IMR-90 (cell line): Measurements from ENCODE around the gene SPART. TPM values are rescaled to one million over a fixed set of nuclear protein-coding genes. Genes with fewer than 3 reads are reported as not detected.

Experiments used
- ATAC-seq: fragments of 200-7000 bp; cut with Tn5 transposase; 2 replicates; pipeline ENCODE4 v1.9.1; 2020; ENCODE audit warnings: low read depth, mild to moderate bottlenecking, moderate library complexity
- BruUV-seq: library from RNA; stranded (reverse); fragments of 400-500 nt; replicated peaks from 2 replicates; lab custom pipeline; 2021; lab: Mats Ljungman, UMichigan
- CTCF ChIA-PET: fragments of 300-600 bp; formaldehyde crosslinking; extraction: SDS; loops from one replicate; lab custom pipeline; 2021; ENCODE audit warnings: antibody characterized with exemption; lab: Yijun Ruan, JAX
- POLR2A ChIA-PET: fragments of 300-600 bp; sonication (Branson Sonifier 250); formaldehyde crosslinking; loops from one replicate; lab custom pipeline; 2022; ENCODE audit warnings: antibody characterized with exemption; ENCODE audit not compliant: unreplicated experiment; lab: Charles Lee
- DNase-seq: peaks from one replicate; pipeline ENCODE4 v3.0.0; 2013
- H2AFZ ChIP-seq: replicated peaks from 2 replicates; pipeline ENCODE3; 2013; ENCODE audit warnings: low read length, mild to moderate bottlenecking; ENCODE audit not compliant: poor library complexity
- H2AK5ac ChIP-seq: 2 replicates; pipeline ENCODE4 v1.6.1; 2013; ENCODE audit warnings: low read depth, low read length, inconsistent platforms
- H2AK9ac ChIP-seq: replicated peaks from 2 replicates; pipeline ENCODE3; 2013; ENCODE audit warnings: mild to moderate bottlenecking, low read depth, low read length, moderate library complexity; ENCODE audit not compliant: poor library complexity
- H2BK120ac ChIP-seq: 2 replicates; pipeline ENCODE4 v1.6.1; 2013; ENCODE audit warnings: low read depth, low read length, inconsistent platforms
- H2BK15ac ChIP-seq: 3 replicates; pipeline ENCODE4 v1.6.1; 2013; ENCODE audit warnings: low read depth, low read length, inconsistent platforms
- H2BK20ac ChIP-seq: 2 replicates; pipeline ENCODE4 v1.6.1; 2013; ENCODE audit warnings: low read depth, mild to moderate bottlenecking, inconsistent platforms, low read length, moderate library complexity
- H2BK5ac ChIP-seq: 2 replicates; pipeline ENCODE4 v1.6.1; 2013; ENCODE audit warnings: mild to moderate bottlenecking, low read depth, low read length, inconsistent platforms; ENCODE audit not compliant: poor library complexity, severe bottlenecking
- H3K14ac ChIP-seq: replicated peaks from 2 replicates; pipeline ENCODE4 v1.6.1; 2013; ENCODE audit warnings: low read depth, low read length, inconsistent platforms
- H3K18ac ChIP-seq: 2 replicates; pipeline ENCODE4 v1.6.1; 2013; ENCODE audit warnings: low read depth, low read length, control low read depth
- H3K23ac ChIP-seq: 2 replicates; pipeline ENCODE4 v1.6.1; 2013; ENCODE audit warnings: low read depth, low read length, inconsistent platforms
- H3K27ac ChIP-seq: 2 replicates; pipeline ENCODE4 v1.5.1; 2013; ENCODE audit warnings: mild to moderate bottlenecking, control low read depth, low read length; ENCODE audit not compliant: insufficient read depth
- H3K27me3 ChIP-seq: 2 replicates; pipeline ENCODE4 v1.6.1; 2013; ENCODE audit warnings: low read length; ENCODE audit not compliant: control insufficient read depth, insufficient read depth
- H3K36me3 ChIP-seq: 2 replicates; pipeline ENCODE4 v1.6.1; 2013; ENCODE audit warnings: low read length, mixed read lengths; ENCODE audit not compliant: control insufficient read depth, insufficient read depth
- H3K4ac ChIP-seq: 2 replicates; pipeline ENCODE4 v1.6.1; 2013; ENCODE audit warnings: low read depth, low read length, inconsistent platforms
- H3K4me1 ChIP-seq: 2 replicates; pipeline ENCODE4 v1.6.1; 2013; ENCODE audit warnings: low read length, mixed read lengths; ENCODE audit not compliant: control insufficient read depth, insufficient read depth
- H3K4me2 ChIP-seq: 2 replicates; pipeline ENCODE4 v1.6.1; 2013; ENCODE audit warnings: low read depth, mild to moderate bottlenecking, control low read depth, low read length, moderate library complexity
- H3K4me3 ChIP-seq: 2 replicates; pipeline ENCODE4 v1.5.1; 2013; ENCODE audit warnings: low read depth, mild to moderate bottlenecking, control low read depth, low read length, moderate library complexity; ENCODE audit not compliant: insufficient read depth
- H3K56ac ChIP-seq: 2 replicates; pipeline ENCODE4 v1.6.1; 2013; ENCODE audit warnings: low read length, inconsistent platforms; ENCODE audit not compliant: insufficient read depth; ENCODE audit errors: extremely low read depth
- H3K79me1 ChIP-seq, 2 experiments: 2 replicates each; pipeline ENCODE4 v1.6.1; 2013; ENCODE audit warnings: low read length in 2 of 2, inconsistent platforms in 1 of 2, low read depth in 1 of 2
- H3K9ac ChIP-seq: 2 replicates; pipeline ENCODE4 v1.6.1; 2013; ENCODE audit warnings: low read depth, low read length, control low read depth
- H3K9me1 ChIP-seq: 2 replicates; pipeline ENCODE4 v1.6.1; 2013; ENCODE audit warnings: low read length, inconsistent platforms; ENCODE audit not compliant: insufficient read depth
- H3K9me3 ChIP-seq: 2 replicates; pipeline ENCODE4 v1.6.1; 2013; ENCODE audit warnings: low read length; ENCODE audit not compliant: control insufficient read depth, insufficient read depth
- H4K20me1 ChIP-seq: 2 replicates; pipeline ENCODE4 v1.6.1; 2013; ENCODE audit warnings: low read length, inconsistent platforms; ENCODE audit not compliant: insufficient read depth
- H4K5ac ChIP-seq: 2 replicates; pipeline ENCODE4 v1.6.1; 2013; ENCODE audit warnings: mild to moderate bottlenecking, low read depth, low read length, control low read depth
- H4K8ac ChIP-seq, 2 experiments: 2 replicates each; pipeline ENCODE4 v1.6.1; 2013; ENCODE audit warnings: low read depth in 2 of 2, low read length in 2 of 2, control low read depth in 1 of 2, inconsistent platforms in 1 of 2
- H4K91ac ChIP-seq: 2 replicates; pipeline ENCODE4 v1.6.1; 2013; ENCODE audit warnings: low read depth, low read length, inconsistent platforms; ENCODE audit not compliant: insufficient read depth
- BHLHE40 ChIP-seq: fragments of 150-350 bp; IDR thresholded peaks from 2 replicates; pipeline ENCODE4 v1.6.1; 2016; ENCODE audit warnings: mild to moderate bottlenecking, low read depth, low read length
- MAZ ChIP-seq: IDR thresholded peaks from 2 replicates; pipeline ENCODE4 v1.6.1; 2012; ENCODE audit warnings: low read depth, mild to moderate bottlenecking, low read length, improper control_type of control experiment, moderate library complexity, borderline replicate concordance
- WGBS, 2 experiments: methylation state at CpG; one replicate each; pipeline versions ENCODE4 v1.1.5 to v1.1.7; 2013; ENCODE audit warnings: missing lambda C conversion rate in 2 of 2; ENCODE audit not compliant: insufficient read length in 1 of 2; ENCODE audit errors: extremely low coverage in 2 of 2; 5-methylcytosine and 5-hydroxymethylcytosine counted together
- dilution Hi-C: fragments of 300-500 bp; cut with HindIII; formaldehyde crosslinking; loops from one replicate; pipeline ENCODE4 v1.14.3; 2018; ENCODE audit warnings: low sequenced_read_pairs; ENCODE audit not compliant: unreplicated experiment
- in situ Hi-C: fragments of 300-500 bp; cut with MboI; formaldehyde crosslinking; loops from 3 replicates; pipeline ENCODE4 v1.14.3; 2019; ENCODE audit warnings: low sequenced_read_pairs, inconsistent platforms, mixed read lengths
- intact Hi-C: fragments of 100-400 bp; cut with micrococcal nuclease; formaldehyde crosslinking; loops from 2 replicates; pipeline ENCODE4 v1.10.0; 2022
- polyA plus RNA-seq, 3 experiments: library from polyadenylated mRNA; depleted of rRNA; stranded (reverse); fragments of >200 nt; gene quantifications; 2 replicates each; pipeline ENCODE4 v1.2.3, GENCODE V29; 2012; ENCODE audit warnings: low replicate concordance in 1 of 3
- total RNA-seq: library from RNA; depleted of rRNA; stranded (reverse); fragments of >200 nt; gene quantifications from 2 replicates; pipeline ENCODE4 v1.2.3, GENCODE V29; 2012
- TF ChIP-seq, protein P1 (sequence below): conservative IDR thresholded peaks from 2 replicates; pipeline ENCODE4 v1.5.1; 2012; ENCODE audit warnings: mild to moderate bottlenecking, low read depth, low read length, improper control_type of control experiment

The SPART gene
- total and polyA plus RNA-seq, 2 of the 4 experiments (the other 2 are of a cell fraction): 43.8 to 110 TPM

DNA sequence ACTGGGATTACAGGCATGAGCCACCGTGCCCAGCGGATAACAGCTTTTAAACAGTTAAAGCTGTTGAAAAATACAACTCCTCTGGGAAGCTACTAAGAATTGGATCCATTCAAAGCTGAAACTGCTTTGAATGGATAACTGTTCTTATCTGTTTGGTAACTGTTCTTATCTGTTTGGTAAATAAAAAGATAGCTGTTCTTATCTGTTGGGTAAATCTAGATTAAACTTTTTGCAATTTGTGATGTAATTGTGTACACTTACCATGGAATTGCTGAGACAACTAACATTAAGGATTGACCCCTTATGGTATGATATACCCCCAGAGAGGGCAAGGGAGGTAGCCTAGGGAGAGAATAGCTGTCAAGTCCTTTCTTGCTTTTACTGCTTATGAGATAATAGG lies 27.9 kb upstream of the SPART start:
- no peak overlapping the region for H3K18ac ChIP-seq
- no peak overlapping the region for H2AFZ ChIP-seq
- no peak overlapping the region for H2AK9ac ChIP-seq
- CTCF ChIA-PET: interaction anchor here (0.7 kb wide), 1 partner anchor 19 kb away, joined by 3 read pairs; no protein-coding TSS in a partner anchor
- no peak overlapping the region for H4K91ac ChIP-seq
- ATAC-seq (no peak), DNase-seq (no peak)
- H2BK120ac ChIP-seq: no peak overlapping the region
- H3K36me3 ChIP-seq: no peaks in the 10 kb centered on the region
- H3K27ac ChIP-seq: no peak overlapping the region
- no peak overlapping the region for H3K9ac ChIP-seq
- no peak overlapping the region for H3K4ac ChIP-seq
- no peaks in the 10 kb centered on the region for H3K27me3 ChIP-seq
- H3K56ac ChIP-seq: no peak overlapping the region
- no peaks in the 10 kb centered on the region for H3K79me1 ChIP-seq
- H3K9me3 ChIP-seq: no peaks in the 10 kb centered on the region
- H3K9me1 ChIP-seq: no peaks in the 10 kb centered on the region
- no peak overlapping the region for H3K4me3 ChIP-seq
- H2AK5ac ChIP-seq: no peak overlapping the region
- H4K20me1 ChIP-seq: no peaks in the 10 kb centered on the region
- in situ Hi-C loops (no loop called here), dilution Hi-C loops (no loop called here), intact Hi-C loops (no loop called here)
- no CpG with 5 or more reads among the region's 2 CpGs for WGBS, 2 experiments
- H3K4me2 ChIP-seq: no peak overlapping the region
- TF ChIP-seq, protein P1, sequence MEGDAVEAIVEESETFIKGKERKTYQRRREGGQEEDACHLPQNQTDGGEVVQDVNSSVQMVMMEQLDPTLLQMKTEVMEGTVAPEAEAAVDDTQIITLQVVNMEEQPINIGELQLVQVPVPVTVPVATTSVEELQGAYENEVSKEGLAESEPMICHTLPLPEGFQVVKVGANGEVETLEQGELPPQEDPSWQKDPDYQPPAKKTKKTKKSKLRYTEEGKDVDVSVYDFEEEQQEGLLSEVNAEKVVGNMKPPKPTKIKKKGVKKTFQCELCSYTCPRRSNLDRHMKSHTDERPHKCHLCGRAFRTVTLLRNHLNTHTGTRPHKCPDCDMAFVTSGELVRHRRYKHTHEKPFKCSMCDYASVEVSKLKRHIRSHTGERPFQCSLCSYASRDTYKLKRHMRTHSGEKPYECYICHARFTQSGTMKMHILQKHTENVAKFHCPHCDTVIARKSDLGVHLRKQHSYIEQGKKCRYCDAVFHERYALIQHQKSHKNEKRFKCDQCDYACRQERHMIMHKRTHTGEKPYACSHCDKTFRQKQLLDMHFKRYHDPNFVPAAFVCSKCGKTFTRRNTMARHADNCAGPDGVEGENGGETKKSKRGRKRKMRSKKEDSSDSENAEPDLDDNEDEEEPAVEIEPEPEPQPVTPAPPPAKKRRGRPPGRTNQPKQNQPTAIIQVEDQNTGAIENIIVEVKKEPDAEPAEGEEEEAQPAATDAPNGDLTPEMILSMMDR: no peak
- TF ChIP-seq BHLHE40 (no peak), MAZ (no peak)
- H3K4me1 ChIP-seq: peaks cover 2% of the 10 kb centered on the region; the same call in 1 of the 2 replicates
- no peak overlapping the region for H3K23ac ChIP-seq
- H3K14ac ChIP-seq: no peak overlapping the region
- no peak overlapping the region for H4K8ac ChIP-seq
- H2BK20ac ChIP-seq: no peak overlapping the region
- H4K5ac ChIP-seq: no peak overlapping the region
- H2BK15ac ChIP-seq: no peak overlapping the region
- POLR2A ChIA-PET: no interaction called here
- H2BK5ac ChIP-seq: no peak overlapping the region
- BruUV-seq: no TSS peak
